Adrenal gland (tissue), 12 donors: ENCODE measurements around the gene PCDHB5. TPM values are rescaled to one million over a fixed set of nuclear protein-coding genes. Genes with fewer than 3 reads are reported as not detected.
"Not testable (repeated sequence)": the region's sequence is repeated elsewhere in the genome, so short reads cannot be mapped to it uniquely, and the experiment has no call there.

Source experiments
- DNase-seq, 7 donors: peaks; one replicate each; pipeline ENCODE4 v3.0.0-alpha.2; 2019 to 2020
- H3K27ac ChIP-seq, 5 donors: fragments of 200-600 bp; sonication (generic) in 4 of 5; 1 replicate in 3 of 5; 2 replicates in 2 of 5; pipeline versions ENCODE4 v1.5.1 to v1.8.0; 2016 to 2020; ENCODE audit warnings: mild to moderate bottlenecking in 1 of 5
- H3K27me3 ChIP-seq: fragments of 200-600 bp; 2 replicates; pipeline ENCODE4 v1.8.0; 2021
- H3K36me3 ChIP-seq, 2 donors: fragments of 200-600 bp; replicated peaks in 1 of 2; 1 replicate in 1 of 2; 2 replicates in 1 of 2; pipeline versions ENCODE4 v1.5.1 to v1.8.0; 2018 to 2022
- H3K4me1 ChIP-seq, 2 donors: fragments of 200-600 bp; replicated peaks in 1 of 2; 1 replicate in 1 of 2; 2 replicates in 1 of 2; pipeline versions ENCODE4 v1.5.1 to v1.8.0; 2018 to 2021
- H3K4me3 ChIP-seq, 4 donors: fragments of 200-600 bp; sonication (generic) in 3 of 4; one replicate each; pipeline ENCODE4 v1.5.1; 2016 to 2018
- H3K9me3 ChIP-seq, 3 donors: fragments of 200-600 bp; sonication (generic) in 1 of 3; replicated peaks in 1 of 3; 1 replicate in 2 of 3; 2 replicates in 1 of 3; pipeline versions ENCODE4 v1.5.1 to v1.8.0; 2016 to 2021
- POLR2A ChIP-seq, 2 donors: fragments of 450-650 bp; IDR thresholded peaks; one replicate each; pipeline ENCODE4 v1.6.1; 2017; ENCODE audit warnings: antibody characterized with exemption in 2 of 2, mild to moderate bottlenecking in 2 of 2, moderate library complexity in 1 of 2
- WGBS, 4 donors: extraction: QIAGEN DNeasy Blood & Tissue Kit in 2 of 4; methylation state at CpG; one replicate each; pipeline versions ENCODE4 v1.1.5 to v1.1.7; 2013 to 2017; 5-methylcytosine and 5-hydroxymethylcytosine counted together
- intact Hi-C, 2 donors: fragments of 100-400 bp; cut with DNase I; formaldehyde crosslinking; loops; one replicate each; pipeline versions ENCODE4 v1.14.1 to v1.15.0; 2022 to 2023
- polyA plus RNA-seq, 3 donors: library from polyadenylated mRNA; stranded (reverse); fragments of 200-250 nt in 2 of 3; fragments of 350-450 nt in 1 of 3; fragmentation: Illumina TruSeq in 1 of 3; extraction: RNeasy Lipid Tissue Mini Kit (QIAGEN cat#74804) in 1 of 3; gene quantifications; one replicate each; pipeline ENCODE4 v1.2.3, GENCODE V29; 2013 to 2014
- total RNA-seq, 9 donors: library from RNA; depleted of rRNA in 4 of 9; stranded (reverse); fragments of >200 nt in 4 of 9; fragments of 120-200 nt in 1 of 9; fragmentation: NEBNext Ultra II Directional in 1 of 9; extraction: Animal tissue kit (Norgen Biotek cat#: 25700) in 1 of 9; gene quantifications; one replicate each; pipeline versions ENCODE4 v1.1.0 to v1.2.4, GENCODE V29; 2013 to 2023
- TF ChIP-seq, protein P1 (sequence below), 6 experiments: fragments of 450-650 bp in 4 of 6; fragments of 200-600 bp in 2 of 6; sonication (generic) in 1 of 6; IDR thresholded peaks; 1 replicate in 5 of 6; 2 replicates in 1 of 6; pipeline versions ENCODE4 v1.5.1 to v1.8.0; 2016 to 2021; ENCODE audit warnings: antibody characterized with exemption in 6 of 6, mild to moderate bottlenecking in 2 of 6, moderate library complexity in 1 of 6
- donor health status: healthy with polysubstance abuse.
- donor health status: Bipolar disorder and iron deficiency.
- donor health status: DM: yes; HTN: yes; CAD: no.
- donor health status: DM: no; HTN: no; CAD: no.
- donor health status: DM: no; HTN: no; CAD: no.
- donor health status: DM: yes; HTN: yes; CAD: no.

Gene PCDHB5
- total and polyA plus RNA-seq, 12 donors: 1.0 to 10.7 (median 4.2) TPM

- no peak for TF ChIP-seq POLR2A (IDR thresholded peaks at IDR 0.05)
- TF ChIP-seq, protein P1, sequence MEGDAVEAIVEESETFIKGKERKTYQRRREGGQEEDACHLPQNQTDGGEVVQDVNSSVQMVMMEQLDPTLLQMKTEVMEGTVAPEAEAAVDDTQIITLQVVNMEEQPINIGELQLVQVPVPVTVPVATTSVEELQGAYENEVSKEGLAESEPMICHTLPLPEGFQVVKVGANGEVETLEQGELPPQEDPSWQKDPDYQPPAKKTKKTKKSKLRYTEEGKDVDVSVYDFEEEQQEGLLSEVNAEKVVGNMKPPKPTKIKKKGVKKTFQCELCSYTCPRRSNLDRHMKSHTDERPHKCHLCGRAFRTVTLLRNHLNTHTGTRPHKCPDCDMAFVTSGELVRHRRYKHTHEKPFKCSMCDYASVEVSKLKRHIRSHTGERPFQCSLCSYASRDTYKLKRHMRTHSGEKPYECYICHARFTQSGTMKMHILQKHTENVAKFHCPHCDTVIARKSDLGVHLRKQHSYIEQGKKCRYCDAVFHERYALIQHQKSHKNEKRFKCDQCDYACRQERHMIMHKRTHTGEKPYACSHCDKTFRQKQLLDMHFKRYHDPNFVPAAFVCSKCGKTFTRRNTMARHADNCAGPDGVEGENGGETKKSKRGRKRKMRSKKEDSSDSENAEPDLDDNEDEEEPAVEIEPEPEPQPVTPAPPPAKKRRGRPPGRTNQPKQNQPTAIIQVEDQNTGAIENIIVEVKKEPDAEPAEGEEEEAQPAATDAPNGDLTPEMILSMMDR (IDR thresholded peaks at IDR 0.05): no peak
- peaks cover 11% of the 10 kb centered on the region for H3K27me3 ChIP-seq
- intact Hi-C loops: no loop called here
- no peak overlapping the region for H3K27ac ChIP-seq
- no peak for DNase-seq
- H3K9me3 ChIP-seq: peaks cover 0 to 7% (median 4%) of the 10 kb centered on the region in 3 donors
- H3K4me3 ChIP-seq: no peak overlapping the region
- no peaks in the 10 kb centered on the region for H3K4me1 ChIP-seq
- 27 to 42% (median 38%) methylated on average over 2 of the region's 2 CpGs for WGBS, 4 donors
- no peaks in the 10 kb centered on the region for H3K36me3 ChIP-seq
Measured at GRCh38 chr5:141119250-141119649, 15.8 kb upstream of the PCDHB5 start.

GRCh38 chr5:141121563-141121962, 13.4 kb upstream of the PCDHB5 start, which contains the start of gene PCDHB4:
Gene PCDHB4, plus strand, starts transcription at chr5:141121818. Its CDS starts 181 bp downstream, at chr5:141121999.
- intact Hi-C loops: no loop called here
- peaks cover 11% of the 10 kb centered on the region for H3K27me3 ChIP-seq
- TF ChIP-seq, protein P1 (IDR thresholded peaks at IDR 0.05): peak in 3 of 6 experiments; percentile 12 to 17 (median 12)
- TF ChIP-seq POLR2A (IDR thresholded peaks at IDR 0.05): no peak
- H3K36me3 ChIP-seq: no peaks in the 10 kb centered on the region
- no peak for DNase-seq
- H3K27ac ChIP-seq: no peak within 1 kb of the TSS
- H3K4me3 ChIP-seq: peak within 1 kb of the TSS in 1 of 4 donors; percentile 11
- 14 to 29% (median 17%) methylated on average over 16 of the region's 16 CpGs for WGBS, 4 donors
- H3K4me1 ChIP-seq: no peaks in the 10 kb centered on the region
- H3K9me3 ChIP-seq: no peaks in the 10 kb centered on the region

GRCh38 chr5:141121985-141122384, 13.0 kb upstream of the PCDHB5 start:
- Histone ChIP-seq H3K4me1 (no peaks in the 10 kb centered on the region), H3K36me3 (no peaks in the 10 kb centered on the region), H3K27ac (no peak overlapping the region), H3K27me3 (peaks cover 11% of the 10 kb centered on the region), H3K4me3 (peak overlapping the region in 1 of 4 donors; percentile 11), H3K9me3 (no peaks in the 10 kb centered on the region)
- no peak for DNase-seq
- intact Hi-C loops: no loop called here
- WGBS, 4 donors: 22 to 33% (median 32%) methylated on average over 12 of the region's 12 CpGs
- TF ChIP-seq, protein P1 (IDR thresholded peaks at IDR 0.05): no peak
- TF ChIP-seq POLR2A (IDR thresholded peaks at IDR 0.05): no peak

DNA sequence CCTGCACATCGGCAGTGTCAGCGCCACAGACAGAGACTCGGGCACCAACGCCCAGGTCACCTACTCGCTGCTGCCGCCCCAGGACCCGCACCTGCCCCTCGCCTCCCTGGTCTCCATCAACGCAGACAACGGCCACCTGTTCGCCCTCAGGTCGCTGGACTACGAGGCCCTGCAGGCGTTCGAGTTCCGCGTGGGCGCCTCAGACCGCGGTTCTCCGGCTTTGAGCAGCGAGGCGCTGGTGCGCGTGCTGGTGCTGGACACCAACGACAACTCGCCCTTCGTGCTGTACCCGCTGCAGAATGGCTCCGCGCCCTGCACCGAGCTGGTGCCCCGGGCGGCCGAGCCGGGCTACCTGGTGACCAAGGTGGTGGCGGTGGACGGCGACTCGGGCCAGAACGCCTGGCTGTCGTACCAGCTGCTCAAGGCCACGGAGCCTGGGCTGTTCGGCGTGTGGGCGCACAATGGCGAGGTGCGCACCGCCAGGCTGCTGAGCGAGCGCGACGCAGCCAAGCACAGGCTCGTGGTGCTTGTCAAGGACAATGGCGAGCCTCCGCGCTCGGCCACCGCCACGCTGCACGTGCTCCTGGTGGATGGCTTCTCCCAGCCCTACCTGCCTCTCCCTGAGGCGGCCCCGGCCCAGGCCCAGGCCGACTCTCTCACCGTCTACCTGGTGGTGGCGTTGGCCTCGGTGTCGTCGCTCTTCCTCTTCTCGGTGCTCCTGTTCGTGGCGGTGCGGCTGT, 11.4 kb upstream of the PCDHB5 start:
- H3K27ac ChIP-seq, DNase-seq, intact Hi-C loops, H3K4me1 ChIP-seq, H3K9me3 ChIP-seq, H3K4me3 ChIP-seq, H3K36me3 ChIP-seq: not testable (repeated sequence)
- peaks cover 11% of the 10 kb centered on the region for H3K27me3 ChIP-seq
- 20 to 28% (median 28%) methylated on average over 1 to 59 of the region's 73 CpGs; no CpG with 5 or more reads in 1 of the 4 donors for WGBS, 4 donors

DNA sequence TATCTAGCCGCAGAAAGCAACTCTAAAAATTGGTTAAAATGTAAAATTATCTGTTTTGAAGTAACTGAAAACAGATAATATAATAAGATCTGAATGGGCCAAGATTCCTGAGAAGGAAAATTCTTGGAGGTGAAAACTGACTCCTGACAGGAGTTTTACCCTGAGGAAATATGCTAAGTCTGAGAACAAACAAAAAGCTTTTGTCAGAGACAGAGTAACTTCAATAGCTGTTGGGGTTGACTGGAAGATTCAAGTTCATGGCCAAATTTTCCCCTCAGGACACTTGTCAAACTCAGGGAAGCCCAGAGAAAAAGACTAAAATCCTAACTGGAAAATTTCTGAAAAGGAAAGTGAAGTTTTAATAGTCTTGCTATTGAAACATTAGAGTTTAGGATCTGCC, 7.7 kb upstream of the PCDHB5 start:
- Histone ChIP-seq H3K4me1 (no peaks in the 10 kb centered on the region), H3K9me3 (no peaks in the 10 kb centered on the region), H3K36me3 (no peaks in the 10 kb centered on the region), H3K4me3 (no peak overlapping the region), H3K27ac (no peak overlapping the region), H3K27me3 (peaks cover 2% of the 10 kb centered on the region)
- TF ChIP-seq, protein P1 (IDR thresholded peaks at IDR 0.05): no peak
- no peak for TF ChIP-seq POLR2A (IDR thresholded peaks at IDR 0.05)
- no peak for DNase-seq
- 84 to 88% (median 87%) methylated on average over 1 of the region's 1 CpG for WGBS, 4 donors
- intact Hi-C loops: no loop called here
